Breast epithelium (tissue), 3 donors: ENCODE results near the gene CBARP.

Source experiments
- CTCF ChIP-seq, 3 donors: fragments of 450-650 bp; IDR thresholded peaks; one replicate each; pipeline ENCODE4 v1.5.1; 2016 to 2017; ENCODE audit warnings: antibody characterized with exemption in 3 of 3, mild to moderate bottlenecking in 3 of 3, moderate library complexity in 3 of 3
- POLR2AphosphoS5 ChIP-seq, 3 donors: sonication (generic); formaldehyde crosslinking; IDR thresholded peaks; one replicate each; pipeline ENCODE4 v1.6.1; 2017; ENCODE audit warnings: antibody characterized with exemption in 3 of 3

GRCh38 chr19:1223018-1223855 lies 14.6 kb downstream of the CBARP start:
- TF ChIP-seq POLR2AphosphoS5 (IDR thresholded peaks at IDR 0.05) = no peak
- no peak for TF ChIP-seq CTCF (IDR thresholded peaks at IDR 0.05)
